HCT116 (cell line): ENCODE results near the gene CDH2.

Experiments used
- CEBPB ChIP-seq: IDR thresholded peaks from 2 replicates; pipeline ENCODE4 v1.6.1; 2012; ENCODE audit warnings: low read depth
- EGR1 ChIP-seq: IDR thresholded peaks from 2 replicates; pipeline ENCODE4 v1.6.1; 2012; ENCODE audit warnings: low read depth
- EZH2 ChIP-seq: fragments of 200-600 bp; sonication (generic); IDR thresholded peaks from 2 replicates; pipeline ENCODE4 v1.6.1; 2017; ENCODE audit warnings: antibody characterized with exemption, mixed run types
- POLR2A ChIP-seq: IDR thresholded peaks from 2 replicates; pipeline ENCODE4 v1.7.0; 2011; ENCODE audit warnings: borderline replicate concordance; ENCODE audit not compliant: insufficient read depth, insufficient read length; ENCODE audit errors: extremely low read depth
- POLR2AphosphoS5 ChIP-seq: IDR thresholded peaks from 2 replicates; pipeline ENCODE4 v1.6.1; 2011; ENCODE audit warnings: mild to moderate bottlenecking, low read depth, low read length, moderate library complexity
- RAD21 ChIP-seq: IDR thresholded peaks from 2 replicates; pipeline ENCODE4 v1.6.1; 2012; ENCODE audit warnings: low read depth, mild to moderate bottlenecking
- SIN3A ChIP-seq: IDR thresholded peaks from 2 replicates; pipeline ENCODE4 v1.6.1; 2012; ENCODE audit warnings: low read depth
- TCF7L2 ChIP-seq: IDR thresholded peaks from 2 replicates; pipeline ENCODE4 v1.7.0; 2011; ENCODE audit warnings: borderline replicate concordance, inconsistent platforms; ENCODE audit not compliant: insufficient read depth, insufficient read length; ENCODE audit errors: extremely low read depth
- YY1 ChIP-seq: IDR thresholded peaks from 2 replicates; pipeline ENCODE4 v1.6.1; 2011; ENCODE audit warnings: low read length, low read depth, moderate library complexity, mild to moderate bottlenecking; ENCODE audit not compliant: insufficient replicate concordance; ENCODE audit errors: extremely low read depth
- TF ChIP-seq, protein P1 (sequence below), 3 experiments: fragments of 200-600 bp in 1 of 3; sonication (generic) in 1 of 3; IDR thresholded peaks in 2 of 3; conservative IDR thresholded peaks in 1 of 3; 2 replicates each; pipeline ENCODE4 v1.5.1; 2012 to 2017; ENCODE audit warnings: low read depth in 2 of 3, low read length in 2 of 3, antibody characterized with exemption in 1 of 3, borderline replicate concordance in 1 of 3, control low read depth in 1 of 3, mild to moderate bottlenecking in 1 of 3, mixed read lengths in 1 of 3, mixed run types in 1 of 3, moderate library complexity in 1 of 3; ENCODE audit not compliant: insufficient read depth in 1 of 3
- TF ChIP-seq, protein P2 (sequence below): IDR thresholded peaks from 2 replicates; pipeline ENCODE4 v1.6.1; 2012
- TF ChIP-seq, protein P3 (sequence below): IDR thresholded peaks from 2 replicates; pipeline ENCODE4 v1.6.1; 2011; ENCODE audit warnings: mild to moderate bottlenecking, low read length, moderate library complexity; ENCODE audit not compliant: insufficient replicate concordance; ENCODE audit errors: extremely low read depth

- TF ChIP-seq, protein P1, sequence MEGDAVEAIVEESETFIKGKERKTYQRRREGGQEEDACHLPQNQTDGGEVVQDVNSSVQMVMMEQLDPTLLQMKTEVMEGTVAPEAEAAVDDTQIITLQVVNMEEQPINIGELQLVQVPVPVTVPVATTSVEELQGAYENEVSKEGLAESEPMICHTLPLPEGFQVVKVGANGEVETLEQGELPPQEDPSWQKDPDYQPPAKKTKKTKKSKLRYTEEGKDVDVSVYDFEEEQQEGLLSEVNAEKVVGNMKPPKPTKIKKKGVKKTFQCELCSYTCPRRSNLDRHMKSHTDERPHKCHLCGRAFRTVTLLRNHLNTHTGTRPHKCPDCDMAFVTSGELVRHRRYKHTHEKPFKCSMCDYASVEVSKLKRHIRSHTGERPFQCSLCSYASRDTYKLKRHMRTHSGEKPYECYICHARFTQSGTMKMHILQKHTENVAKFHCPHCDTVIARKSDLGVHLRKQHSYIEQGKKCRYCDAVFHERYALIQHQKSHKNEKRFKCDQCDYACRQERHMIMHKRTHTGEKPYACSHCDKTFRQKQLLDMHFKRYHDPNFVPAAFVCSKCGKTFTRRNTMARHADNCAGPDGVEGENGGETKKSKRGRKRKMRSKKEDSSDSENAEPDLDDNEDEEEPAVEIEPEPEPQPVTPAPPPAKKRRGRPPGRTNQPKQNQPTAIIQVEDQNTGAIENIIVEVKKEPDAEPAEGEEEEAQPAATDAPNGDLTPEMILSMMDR (IDR thresholded peaks at IDR 0.05 in 2 of 3, conservative IDR thresholded peaks at IDR 0.05 in 1 of 3; ENCODE audit: borderline replicate concordance in 1 of 3, insufficient read depth in 1 of 3, low read depth in 2 of 3, low read length in 2 of 3): no peak
- TF ChIP-seq SIN3A (no peak), CEBPB (no peak), POLR2AphosphoS5 (no peak), POLR2A (no peak), RAD21 (no peak), TCF7L2 (no peak), EZH2 (no peak), YY1 (no peak), EGR1 (no peak)
- TF ChIP-seq, protein P2, sequence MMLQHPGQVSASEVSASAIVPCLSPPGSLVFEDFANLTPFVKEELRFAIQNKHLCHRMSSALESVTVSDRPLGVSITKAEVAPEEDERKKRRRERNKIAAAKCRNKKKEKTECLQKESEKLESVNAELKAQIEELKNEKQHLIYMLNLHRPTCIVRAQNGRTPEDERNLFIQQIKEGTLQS: no peak
- TF ChIP-seq, protein P3, sequence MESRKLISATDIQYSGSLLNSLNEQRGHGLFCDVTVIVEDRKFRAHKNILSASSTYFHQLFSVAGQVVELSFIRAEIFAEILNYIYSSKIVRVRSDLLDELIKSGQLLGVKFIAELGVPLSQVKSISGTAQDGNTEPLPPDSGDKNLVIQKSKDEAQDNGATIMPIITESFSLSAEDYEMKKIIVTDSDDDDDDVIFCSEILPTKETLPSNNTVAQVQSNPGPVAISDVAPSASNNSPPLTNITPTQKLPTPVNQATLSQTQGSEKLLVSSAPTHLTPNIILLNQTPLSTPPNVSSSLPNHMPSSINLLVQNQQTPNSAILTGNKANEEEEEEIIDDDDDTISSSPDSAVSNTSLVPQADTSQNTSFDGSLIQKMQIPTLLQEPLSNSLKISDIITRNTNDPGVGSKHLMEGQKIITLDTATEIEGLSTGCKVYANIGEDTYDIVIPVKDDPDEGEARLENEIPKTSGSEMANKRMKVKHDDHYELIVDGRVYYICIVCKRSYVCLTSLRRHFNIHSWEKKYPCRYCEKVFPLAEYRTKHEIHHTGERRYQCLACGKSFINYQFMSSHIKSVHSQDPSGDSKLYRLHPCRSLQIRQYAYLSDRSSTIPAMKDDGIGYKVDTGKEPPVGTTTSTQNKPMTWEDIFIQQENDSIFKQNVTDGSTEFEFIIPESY: no peak
These were observed 171.8 kb downstream of the CDH2 start for GRCh38 chr18:28005164-28005563.
